ENCODE data around the gene MRPL50.

- TF ChIP-seq POLR2A (IDR thresholded peaks at IDR 0.05; ENCODE audit: low read depth, low read length) (no peak), POLR2AphosphoS5 (IDR thresholded peaks at IDR 0.05; ENCODE audit: low read depth, low read length) (no peak)
These were observed 33.8 kb upstream of the MRPL50 start for GRCh38 chr9:101432171-101432570.

Measured in GM12891 (cell line).